Liver (tissue), 3 donors: ENCODE results near the gene SSR3.
"Not testable (repeated sequence)": the region's sequence is repeated elsewhere in the genome, so short reads cannot be mapped to it uniquely, and the experiment has no call there.

Experiments used
- ATF3 ChIP-seq: IDR thresholded peaks from 2 replicates; pipeline ENCODE4 v1.6.1; 2016; ENCODE audit warnings: antibody characterized with exemption
- CTCF ChIP-seq: fragments of 150-350 bp; IDR thresholded peaks from 2 replicates; pipeline ENCODE4 v1.5.1; 2017; ENCODE audit warnings: improper control_type of control experiment, low read depth, low read length; ENCODE audit not compliant: missing input control
- FOXA1 ChIP-seq: IDR thresholded peaks from 2 replicates; pipeline ENCODE4 v1.6.1; 2016; ENCODE audit warnings: antibody characterized with exemption
- FOXA2 ChIP-seq: IDR thresholded peaks from 2 replicates; pipeline ENCODE4 v1.6.1; 2016; ENCODE audit warnings: antibody characterized with exemption
- GABPA ChIP-seq, 2 donors: IDR thresholded peaks in 1 of 2; conservative IDR thresholded peaks in 1 of 2; 2 replicates each; pipeline ENCODE4 v1.6.1; 2016; ENCODE audit warnings: antibody characterized with exemption in 2 of 2, mild to moderate bottlenecking in 1 of 2, moderate library complexity in 1 of 2
- HNF4G ChIP-seq: IDR thresholded peaks from 2 replicates; pipeline ENCODE4 v1.6.1; 2016; ENCODE audit warnings: antibody characterized with exemption
- JUND ChIP-seq, 2 donors: IDR thresholded peaks; 2 replicates each; pipeline ENCODE4 v1.6.1; 2016; ENCODE audit warnings: antibody characterized with exemption in 2 of 2
- RAD21 ChIP-seq, 2 donors: IDR thresholded peaks; 2 replicates each; pipeline ENCODE4 v1.6.1; 2016; ENCODE audit warnings: antibody characterized with exemption in 2 of 2, mild to moderate bottlenecking in 2 of 2
- REST ChIP-seq: IDR thresholded peaks from 2 replicates; pipeline ENCODE4 v1.6.1; 2016; ENCODE audit warnings: antibody characterized with exemption, mild to moderate bottlenecking
- TAF1 ChIP-seq: conservative IDR thresholded peaks from 2 replicates; pipeline ENCODE4 v1.6.1; 2016; ENCODE audit warnings: antibody characterized with exemption, mild to moderate bottlenecking
- YY1 ChIP-seq: IDR thresholded peaks from 2 replicates; pipeline ENCODE4 v1.6.1; 2016; ENCODE audit warnings: antibody characterized with exemption, mild to moderate bottlenecking
- ZBTB33 ChIP-seq: IDR thresholded peaks from 2 replicates; pipeline ENCODE4 v1.6.1; 2016; ENCODE audit warnings: antibody characterized with exemption
- donor health status: healthy.
- donor health status: healthy.

- TF ChIP-seq REST; CTCF; ATF3; GABPA (IDR thresholded peaks at IDR 0.05 in 1 of 2, conservative IDR thresholded peaks at IDR 0.05 in 1 of 2); HNF4G; FOXA1; YY1; RAD21 (IDR thresholded peaks at IDR 0.05); TAF1; FOXA2; JUND (IDR thresholded peaks at IDR 0.05); ZBTB33: not testable (repeated sequence)
Observed at GRCh38 chr3:156569881-156570280, 15.0 kb upstream of the SSR3 start.
